Type B pancreatic cell (in vitro differentiated cells): ENCODE data around the gene TNXB. TPM values are rescaled to one million over a fixed set of nuclear protein-coding genes. Genes with fewer than 3 reads are reported as not detected.
"Not testable (repeated sequence)": the region's sequence is repeated elsewhere in the genome, so short reads cannot be mapped to it uniquely, and the experiment has no call there.

ENCODE experiments used
- DNase-seq: peaks from one replicate; pipeline ENCODE4 v3.0.0; 2021; ENCODE audit warnings: mixed read lengths; ENCODE audit not compliant: unreplicated experiment; ENCODE audit errors: extremely low spot score
- H3K27ac Mint-ChIP-seq: 2 replicates; pipeline ENCODE4 v1.8.0; 2021; ENCODE audit warnings: mild to moderate bottlenecking, mixed read lengths
- H3K27me3 Mint-ChIP-seq: 2 replicates; pipeline ENCODE4 v1.8.0; 2021; ENCODE audit warnings: mixed read lengths
- H3K36me3 Mint-ChIP-seq: 2 replicates; pipeline ENCODE4 v1.8.0; 2021; ENCODE audit warnings: mixed read lengths
- H3K4me1 Mint-ChIP-seq: one replicate; pipeline ENCODE4 v1.8.0; 2021; ENCODE audit warnings: mixed read lengths; ENCODE audit not compliant: unreplicated experiment
- H3K4me3 Mint-ChIP-seq: 2 replicates; pipeline ENCODE4 v1.8.0; 2021; ENCODE audit warnings: mild to moderate bottlenecking, mixed read lengths
- H3K9me3 Mint-ChIP-seq: 2 replicates; pipeline ENCODE4 v1.8.0; 2021; ENCODE audit warnings: mixed read lengths
- total RNA-seq: library from RNA; stranded (reverse); gene quantifications from 2 replicates; pipeline ENCODE4 v1.2.1, GENCODE V29; 2021; ENCODE audit warnings: low replicate concordance

The TNXB gene
- total RNA-seq, 1 donor from 2014 or later = 22.2 TPM

DNA sequence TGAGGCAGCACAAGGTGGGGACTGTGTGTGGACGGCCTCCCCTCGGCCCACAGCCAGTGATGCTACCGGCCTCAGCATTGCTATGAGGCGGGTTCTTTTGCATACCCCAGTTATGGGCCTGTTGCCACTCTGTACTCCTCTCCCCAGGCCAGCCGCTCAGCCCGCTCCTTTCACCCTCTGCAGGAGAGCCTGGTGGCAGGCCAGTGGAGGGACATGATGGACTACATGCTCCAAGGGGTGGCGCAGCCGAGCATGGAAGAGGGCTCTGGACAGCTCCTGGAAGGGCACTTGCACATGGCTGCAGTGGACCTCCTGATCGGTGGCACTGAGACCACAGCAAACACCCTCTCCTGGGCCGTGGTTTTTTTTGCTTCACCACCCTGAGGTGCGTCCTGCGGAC, 102.1 kb downstream of the TNXB start:
- not testable (repeated sequence) for H3K36me3 Mint-ChIP-seq, H3K4me1 Mint-ChIP-seq, DNase-seq, H3K27me3 Mint-ChIP-seq, H3K9me3 Mint-ChIP-seq, H3K27ac Mint-ChIP-seq, H3K4me3 Mint-ChIP-seq

DNA sequence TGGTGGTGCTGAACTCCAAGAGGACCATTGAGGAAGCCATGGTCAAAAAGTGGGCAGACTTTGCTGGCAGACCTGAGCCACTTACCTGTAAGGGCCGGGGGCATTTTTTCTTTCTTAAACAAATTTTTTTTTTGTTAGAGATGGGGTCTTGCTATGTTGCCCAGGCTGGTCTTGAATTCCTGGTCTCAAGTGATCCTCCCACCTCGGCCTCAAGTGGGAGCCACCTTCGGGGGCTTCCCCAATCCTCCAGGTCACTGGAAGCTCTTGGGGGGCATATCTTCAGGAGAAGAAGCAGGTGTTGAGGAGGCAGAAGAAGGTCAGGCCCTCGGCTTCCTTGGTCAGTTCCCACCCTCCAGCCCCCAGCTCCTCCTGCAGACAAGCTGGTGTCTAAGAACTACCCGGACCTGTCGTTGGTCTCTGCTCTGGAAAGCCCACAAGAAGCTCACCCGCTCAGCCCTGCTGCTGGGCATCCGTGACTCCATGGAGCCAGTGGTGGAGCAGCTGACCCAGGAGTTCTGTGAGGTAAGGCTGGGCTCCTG, 103.1 kb downstream of the TNXB start:
- H3K27ac Mint-ChIP-seq, DNase-seq, H3K4me1 Mint-ChIP-seq, H3K9me3 Mint-ChIP-seq, H3K4me3 Mint-ChIP-seq, H3K36me3 Mint-ChIP-seq, H3K27me3 Mint-ChIP-seq: not testable (repeated sequence)

DNA sequence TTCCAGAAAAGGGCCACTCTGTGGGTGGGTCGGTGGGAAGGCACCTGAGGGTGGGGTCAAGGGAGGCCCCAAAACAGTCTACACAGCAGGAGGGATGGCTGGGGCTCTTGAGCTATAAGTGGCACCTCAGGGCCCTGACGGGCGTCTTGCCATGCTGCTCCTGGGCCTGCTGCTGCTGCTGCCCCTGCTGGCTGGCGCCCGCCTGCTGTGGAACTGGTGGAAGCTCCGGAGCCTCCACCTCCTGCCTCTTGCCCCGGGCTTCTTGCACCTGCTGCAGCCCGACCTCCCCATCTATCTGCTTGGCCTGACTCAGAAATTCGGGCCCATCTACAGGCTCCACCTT, 103.6 kb downstream of the TNXB start:
- H3K4me1 Mint-ChIP-seq, H3K4me3 Mint-ChIP-seq, H3K27me3 Mint-ChIP-seq, H3K36me3 Mint-ChIP-seq, DNase-seq, H3K9me3 Mint-ChIP-seq, H3K27ac Mint-ChIP-seq: not testable (repeated sequence)

DNA sequence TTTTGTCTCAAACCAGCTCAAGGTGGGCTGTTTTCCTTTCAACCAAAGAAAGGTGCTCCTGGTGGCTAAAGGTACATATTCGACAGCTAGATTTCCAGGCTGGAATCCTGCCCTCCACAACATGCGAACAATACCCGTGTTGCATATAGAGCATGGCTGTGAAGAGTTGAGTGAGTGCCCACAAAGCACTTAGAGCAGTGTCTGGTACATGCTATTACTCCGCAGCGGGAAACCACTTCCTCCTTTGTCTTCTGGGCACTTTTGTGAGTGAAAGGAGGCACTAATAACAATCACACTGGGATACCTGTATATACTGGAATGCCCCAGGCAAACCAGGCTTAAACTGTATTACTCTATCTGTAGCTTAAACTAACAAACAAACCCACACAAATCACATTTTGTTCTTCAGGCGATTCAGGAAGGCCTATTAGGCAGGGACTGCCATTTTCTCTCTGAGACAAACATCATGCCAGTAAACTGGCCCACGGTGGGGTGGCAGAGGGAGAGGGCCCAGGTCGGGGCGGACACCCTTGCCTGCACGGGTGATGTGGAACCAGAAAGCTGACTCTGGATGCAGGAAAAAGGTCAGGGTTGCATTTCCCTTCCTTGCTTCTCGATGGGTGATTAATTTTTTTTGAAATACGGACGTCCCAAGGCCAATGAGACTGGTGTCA, 104.1 kb downstream of the TNXB start:
- not testable (repeated sequence) for H3K4me3 Mint-ChIP-seq, H3K36me3 Mint-ChIP-seq, H3K27me3 Mint-ChIP-seq, H3K27ac Mint-ChIP-seq, H3K4me1 Mint-ChIP-seq, DNase-seq, H3K9me3 Mint-ChIP-seq

- H3K27ac Mint-ChIP-seq, H3K4me3 Mint-ChIP-seq, DNase-seq, H3K36me3 Mint-ChIP-seq, H3K27me3 Mint-ChIP-seq, H3K9me3 Mint-ChIP-seq, H3K4me1 Mint-ChIP-seq: not testable (repeated sequence)
These were observed 104.7 kb downstream of the TNXB start for GRCh38 chr6:32004393-32004792.

DNA sequence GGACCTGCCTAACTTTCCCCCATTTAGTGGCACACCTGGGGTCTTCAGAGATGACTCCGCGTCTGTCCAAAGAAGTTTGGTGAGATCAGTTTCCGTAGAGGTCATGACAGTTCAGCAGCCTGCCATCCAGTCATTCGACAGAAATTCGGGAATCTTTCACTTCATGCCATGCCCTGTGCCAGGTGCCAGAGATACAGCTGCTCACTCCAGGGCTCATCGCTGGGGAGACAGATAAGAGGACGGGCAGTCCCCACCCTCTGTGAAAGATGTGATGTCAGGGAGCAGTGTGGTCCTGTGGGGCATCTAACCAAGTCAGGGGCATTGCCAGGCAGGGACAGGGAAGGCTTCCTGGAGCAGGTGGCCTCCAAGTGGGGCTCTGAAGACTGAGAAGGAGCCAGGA, 105.8 kb downstream of the TNXB start:
- H3K4me1 Mint-ChIP-seq = not testable (repeated sequence)

GRCh38 chr6:32002546-32003268, 106.4 kb downstream of the TNXB start:
- not testable (repeated sequence) for H3K36me3 Mint-ChIP-seq, H3K4me3 Mint-ChIP-seq, DNase-seq, H3K4me1 Mint-ChIP-seq, H3K27me3 Mint-ChIP-seq, H3K9me3 Mint-ChIP-seq, H3K27ac Mint-ChIP-seq

More for the DNA sequence above, 105.8 kb downstream of the TNXB start:
- not testable (repeated sequence) for H3K27ac Mint-ChIP-seq, H3K36me3 Mint-ChIP-seq, H3K9me3 Mint-ChIP-seq, H3K27me3 Mint-ChIP-seq, H3K4me3 Mint-ChIP-seq, DNase-seq

GRCh38 chr6:31996385-31996784, 112.8 kb downstream of the TNXB start:
- H3K4me3 Mint-ChIP-seq, H3K4me1 Mint-ChIP-seq, DNase-seq, H3K27me3 Mint-ChIP-seq, H3K9me3 Mint-ChIP-seq, H3K36me3 Mint-ChIP-seq, H3K27ac Mint-ChIP-seq: not testable (repeated sequence)

DNA sequence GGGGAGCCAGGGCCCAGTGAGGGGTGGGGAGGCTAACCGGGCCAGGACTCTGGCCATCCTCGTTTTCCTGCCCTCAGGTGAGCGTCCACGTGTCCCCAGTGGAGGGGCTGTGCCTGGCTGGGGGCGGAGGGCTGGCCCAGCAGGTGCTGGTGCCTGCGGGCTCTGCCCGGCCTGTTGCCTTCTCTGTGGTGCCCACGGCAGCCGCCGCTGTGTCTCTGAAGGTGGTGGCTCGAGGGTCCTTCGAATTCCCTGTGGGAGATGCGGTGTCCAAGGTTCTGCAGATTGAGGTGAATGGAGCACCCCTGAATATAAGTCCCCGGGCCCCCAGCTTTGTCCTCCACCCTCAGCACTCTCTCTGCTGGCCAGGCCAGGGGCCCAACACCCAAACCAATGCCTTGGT, 114.7 kb downstream of the TNXB start:
- DNase-seq, H3K9me3 Mint-ChIP-seq, H3K4me1 Mint-ChIP-seq, H3K27me3 Mint-ChIP-seq, H3K4me3 Mint-ChIP-seq, H3K36me3 Mint-ChIP-seq, H3K27ac Mint-ChIP-seq: not testable (repeated sequence)

Other genes with a start within 250 kb of the TNXB start
- 46.9 and 62.5 TPM in 2 replicates for gene NEU1, start 246.5 kb downstream of the TNXB start, total RNA-seq
- 8.8 and 10.6 TPM in 2 replicates for gene SLC44A4, start 230.3 kb downstream of the TNXB start, total RNA-seq
- gene EHMT2, start 211.6 kb downstream of the TNXB start, total RNA-seq = 59.9 and 136 TPM in 2 replicates
- 8.2 and 37.7 TPM in 2 replicates for gene ZBTB12, start 207.3 kb downstream of the TNXB start, total RNA-seq
- gene C2, start 181.6 kb downstream of the TNXB start, total RNA-seq = 2.2 and 3.6 TPM in 2 replicates
- gene CFB, start 163.2 kb downstream of the TNXB start, total RNA-seq = 7.8 and 13.6 TPM in 2 replicates
- gene NELFE, start 150.4 kb downstream of the TNXB start, total RNA-seq = 63.9 and 73.0 TPM in 2 replicates
- 84.2 and 100 TPM in 2 replicates for gene SKIC2, start 150.2 kb downstream of the TNXB start, total RNA-seq
- 24.2 and 28.9 TPM in 2 replicates for gene DXO, start 137.2 kb downstream of the TNXB start, total RNA-seq
- 5.2 and 9.7 TPM in 2 replicates for gene C4A, start 127.3 kb downstream of the TNXB start, total RNA-seq
- gene C4B, start 94.5 kb downstream of the TNXB start, total RNA-seq = 5.3 and 9.2 TPM in 2 replicates
- 0.14 and 0.68 TPM in 2 replicates for gene CYP21A2, start 70.9 kb downstream of the TNXB start, total RNA-seq
- gene ATF6B, start 18.9 kb upstream of the TNXB start, total RNA-seq = 95.8 and 99.3 TPM in 2 replicates
- gene FKBPL, start 20.9 kb upstream of the TNXB start, total RNA-seq = 8.4 and 10.1 TPM in 2 replicates
- gene PRRT1, start 42.6 kb upstream of the TNXB start, total RNA-seq = 1.00 and 2.7 TPM in 2 replicates
- gene PPT2, start 44.8 kb upstream of the TNXB start, total RNA-seq = 44.1 and 46.9 TPM in 2 replicates
- 27.1 and 35.8 TPM in 2 replicates for gene EGFL8, start 55.3 kb upstream of the TNXB start, total RNA-seq
- gene AGPAT1, start 66.7 kb upstream of the TNXB start, total RNA-seq = 64.1 and 76.3 TPM in 2 replicates
- gene RNF5, start 69.1 kb upstream of the TNXB start, total RNA-seq = 49.4 and 69.2 TPM in 2 replicates
- 11.1 and 16.9 TPM in 2 replicates for gene AGER, start 74.9 kb upstream of the TNXB start, total RNA-seq
- gene PBX2, start 80.9 kb upstream of the TNXB start, total RNA-seq = 137 and 166 TPM in 2 replicates
- gene GPSM3, start 83.3 kb upstream of the TNXB start, total RNA-seq = 0.48 and 3.3 TPM in 2 replicates
- 1.5 and 1.9 TPM in 2 replicates for gene NOTCH4, start 114.7 kb upstream of the TNXB start, total RNA-seq